ENCODE data around the gene TTC17. TPM values are rescaled to one million over a fixed set of nuclear protein-coding genes. Genes with fewer than 3 reads are reported as not detected.

Gene TTC17
- total and polyA plus RNA-seq, 4 donors, result 18.9 to 88.6 (median 43.5) TPM

DNA sequence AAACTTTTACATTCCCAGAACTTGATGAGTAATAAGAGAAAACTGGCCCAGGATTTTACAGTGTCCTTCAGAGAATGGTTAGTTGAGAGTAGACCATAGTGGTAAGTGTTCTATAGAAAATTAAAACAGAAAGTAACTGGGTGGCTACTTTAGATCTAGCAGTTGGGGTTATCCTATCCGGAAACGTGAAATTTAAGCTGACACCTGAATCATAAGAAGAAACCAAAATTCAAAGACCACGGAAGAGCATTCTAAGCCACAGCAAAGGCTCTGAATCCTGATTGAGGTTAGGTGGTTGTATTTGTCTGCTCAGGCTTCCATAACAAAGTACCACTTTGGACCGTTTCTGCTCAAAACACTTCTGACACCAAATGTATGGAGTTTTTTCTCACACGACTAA lies 34.0 kb downstream of the TTC17 start:
- no peak for DNase-seq (ENCODE audit: low spot score)
- Histone ChIP-seq H3K27ac (ENCODE audit: low read depth in 1 of 2, low read length in 2 of 2) (no peak overlapping the region), H3K4me1 (ENCODE audit: control insufficient read depth in 4 of 4, insufficient read depth in 4 of 4, low read length in 3 of 4) (peaks cover 0 to 6% (median 0%) of the 10 kb centered on the region in 4 donors), H3K9me3 (ENCODE audit: control insufficient read depth in 4 of 4, low read length in 3 of 4) (no peaks in the 10 kb centered on the region), H3K36me3 (ENCODE audit: control insufficient read depth in 4 of 4, insufficient read depth in 3 of 4, low read depth in 1 of 4, low read length in 3 of 4) (peaks cover 0 to 44% (median 35%) of the 10 kb centered on the region in 4 donors), H3K27me3 (ENCODE audit: control insufficient read depth in 4 of 4, insufficient read depth in 4 of 4, low read length in 3 of 4) (no peaks in the 10 kb centered on the region), H3K4me3 (ENCODE audit: low read depth in 1 of 3, low read length in 3 of 3) (no peak overlapping the region), H3K9ac (ENCODE audit: low read depth in 1 of 2, low read length in 2 of 2) (no peak overlapping the region)
- TF ChIP-seq JUND (IDR thresholded peaks at IDR 0.05), result no peak
- no peak for TF ChIP-seq FOXA2 (IDR thresholded peaks at IDR 0.05)
- no peak for TF ChIP-seq EGR1 (IDR thresholded peaks at IDR 0.05; ENCODE audit: low read depth in 2 of 2)
- TF ChIP-seq HNF4G (IDR thresholded peaks at IDR 0.05), result no peak
- no peak for TF ChIP-seq FOXA1 (IDR thresholded peaks at IDR 0.05)
- no peak for TF ChIP-seq SP1 (IDR thresholded peaks at IDR 0.05)
- no peak for TF ChIP-seq RAD21 (IDR thresholded peaks at IDR 0.05)
- TF ChIP-seq NR2F2 (IDR thresholded peaks at IDR 0.05), result no peak
- TF ChIP-seq HNF4A (conservative IDR thresholded peaks at IDR 0.05), result no peak
- 97% methylated on average over 5 of the region's 5 CpGs for WGBS

DNA sequence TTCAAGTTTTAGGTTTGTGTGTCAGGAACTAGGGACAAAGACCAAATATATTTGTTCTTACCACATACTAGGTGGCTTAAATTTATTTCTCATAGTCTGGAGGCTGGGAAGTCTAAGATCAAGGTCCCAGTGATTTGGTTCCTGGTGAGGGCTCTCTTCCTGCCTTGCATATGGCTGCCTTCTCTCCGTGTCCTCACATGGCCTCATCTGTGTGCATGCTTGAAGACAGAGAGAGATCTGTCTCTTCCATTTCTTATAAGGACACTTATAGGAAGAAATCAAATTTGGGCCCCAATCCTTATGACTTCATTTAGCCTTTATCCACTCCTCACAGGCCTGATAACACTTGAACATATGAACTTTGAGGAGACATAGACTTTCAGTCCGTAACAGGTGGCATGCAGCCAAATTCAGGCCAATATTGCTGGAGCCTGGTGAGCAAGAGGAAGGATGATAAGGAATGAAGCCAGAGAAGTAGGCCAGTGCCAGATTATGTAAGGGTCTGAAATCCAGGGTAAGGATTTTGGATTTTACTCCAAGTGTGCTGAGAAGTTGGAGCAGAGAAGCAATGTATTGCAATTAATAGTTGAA lies 35.1 kb downstream of the TTC17 start:
- Histone ChIP-seq H3K27ac (ENCODE audit: low read depth in 1 of 2, low read length in 2 of 2) (no peak overlapping the region), H3K4me1 (ENCODE audit: control insufficient read depth in 4 of 4, insufficient read depth in 4 of 4, low read length in 3 of 4) (peaks cover 0 to 6% (median 0%) of the 10 kb centered on the region in 4 donors), H3K9me3 (ENCODE audit: control insufficient read depth in 4 of 4, low read length in 3 of 4) (no peaks in the 10 kb centered on the region), H3K36me3 (ENCODE audit: control insufficient read depth in 4 of 4, insufficient read depth in 3 of 4, low read depth in 1 of 4, low read length in 3 of 4) (peaks cover 0 to 51% (median 43%) of the 10 kb centered on the region in 4 donors), H3K27me3 (ENCODE audit: control insufficient read depth in 4 of 4, insufficient read depth in 4 of 4, low read length in 3 of 4) (no peaks in the 10 kb centered on the region), H3K4me3 (ENCODE audit: low read depth in 1 of 3, low read length in 3 of 3) (no peak overlapping the region), H3K9ac (ENCODE audit: low read depth in 1 of 2, low read length in 2 of 2) (no peak overlapping the region)
- DNase-seq (ENCODE audit: low spot score), result peak; percentile 55
- 54% methylated on average over 2 of the region's 2 CpGs for WGBS
- TF ChIP-seq NR2F2 (IDR thresholded peaks at IDR 0.05) (no peak), RXRA (IDR thresholded peaks at IDR 0.05) (peak in 1 of 2 donors; percentile 27), HNF4A (conservative IDR thresholded peaks at IDR 0.05) (peak in 1 of 2 donors; percentile 16)

GRCh38 chr11:43396617-43397016 lies 37.9 kb downstream of the TTC17 start:
- WGBS, result 95% methylated on average over 3 of the region's 3 CpGs
- TF ChIP-seq JUND (IDR thresholded peaks at IDR 0.05) (no peak), RXRA (IDR thresholded peaks at IDR 0.05) (no peak), FOXA2 (IDR thresholded peaks at IDR 0.05) (no peak)
- peaks cover 0 to 6% (median 0%) of the 10 kb centered on the region in 4 donors for H3K4me1 ChIP-seq (ENCODE audit: control insufficient read depth in 4 of 4, insufficient read depth in 4 of 4, low read length in 3 of 4)
- no peak overlapping the region for H3K9ac ChIP-seq (ENCODE audit: low read depth in 1 of 2, low read length in 2 of 2)
- H3K27ac ChIP-seq (ENCODE audit: low read depth in 1 of 2, low read length in 2 of 2), result no peak overlapping the region
- no peaks in the 10 kb centered on the region for H3K9me3 ChIP-seq (ENCODE audit: control insufficient read depth in 4 of 4, low read length in 3 of 4)
- peaks cover 5 to 45% (median 39%) of the 10 kb centered on the region in 4 donors for H3K36me3 ChIP-seq (ENCODE audit: control insufficient read depth in 4 of 4, insufficient read depth in 3 of 4, low read depth in 1 of 4, low read length in 3 of 4)
- DNase-seq (ENCODE audit: low spot score), result no peak
- no peaks in the 10 kb centered on the region for H3K27me3 ChIP-seq (ENCODE audit: control insufficient read depth in 4 of 4, insufficient read depth in 4 of 4, low read length in 3 of 4)
- H3K4me3 ChIP-seq (ENCODE audit: low read depth in 1 of 3, low read length in 3 of 3), result no peak overlapping the region

DNA sequence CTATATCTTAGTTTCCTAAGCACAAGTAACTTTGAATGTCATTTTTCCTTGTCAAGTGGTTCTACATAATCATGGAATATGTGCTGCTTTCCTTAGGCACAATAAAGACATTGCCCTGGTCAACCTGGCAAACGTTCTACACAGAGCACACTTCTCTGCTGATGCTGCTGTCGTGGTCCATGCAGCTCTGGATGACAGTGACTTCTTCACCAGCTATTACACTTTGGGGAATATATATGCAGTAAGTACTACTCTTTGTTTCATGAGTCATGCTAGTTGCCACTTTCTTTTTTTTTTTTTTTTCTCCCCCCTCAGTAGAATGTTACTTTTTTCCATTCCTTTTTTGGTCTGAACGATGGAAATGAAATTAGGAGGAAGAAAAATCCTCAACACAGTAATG lies 38.5 kb downstream of the TTC17 start:
- no peaks in the 10 kb centered on the region for H3K27me3 ChIP-seq (ENCODE audit: control insufficient read depth in 4 of 4, insufficient read depth in 4 of 4, low read length in 3 of 4)
- H3K27ac ChIP-seq (ENCODE audit: low read depth in 1 of 2, low read length in 2 of 2), result no peak overlapping the region
- TF ChIP-seq HNF4A (conservative IDR thresholded peaks at IDR 0.05) (no peak), ATF3 (IDR thresholded peaks at IDR 0.05) (no peak), CTCF (IDR thresholded peaks at IDR 0.05; ENCODE audit: low read depth, low read length, missing input control) (no peak), JUND (IDR thresholded peaks at IDR 0.05) (no peak), RXRA (IDR thresholded peaks at IDR 0.05) (no peak)
- H3K4me1 ChIP-seq (ENCODE audit: control insufficient read depth in 4 of 4, insufficient read depth in 4 of 4, low read length in 3 of 4), result peaks cover 0 to 6% (median 0%) of the 10 kb centered on the region in 4 donors
- 95% methylated on average over 3 of the region's 3 CpGs for WGBS
- no peaks in the 10 kb centered on the region for H3K9me3 ChIP-seq (ENCODE audit: control insufficient read depth in 4 of 4, low read length in 3 of 4)
- peaks cover 6 to 42% (median 35%) of the 10 kb centered on the region in 4 donors for H3K36me3 ChIP-seq (ENCODE audit: control insufficient read depth in 4 of 4, insufficient read depth in 3 of 4, low read depth in 1 of 4, low read length in 3 of 4)
- no peak overlapping the region for H3K4me3 ChIP-seq (ENCODE audit: low read depth in 1 of 3, low read length in 3 of 3)
- no peak overlapping the region for H3K9ac ChIP-seq (ENCODE audit: low read depth in 1 of 2, low read length in 2 of 2)
- DNase-seq (ENCODE audit: low spot score), result no peak

All from liver (tissue), 9 donors.